Breast epithelium (tissue), 4 donors: ENCODE measurements around the gene PITRM1. TPM values are rescaled to one million over a fixed set of nuclear protein-coding genes. Genes with fewer than 3 reads are reported as not detected.
A peak's percentile ranks its signal among the peaks of the same experiment; 100 is the strongest.

Source experiments
- DNase-seq, 2 donors: peaks; one replicate each; pipeline ENCODE4 v3.0.0-alpha.2; 2019; ENCODE audit warnings: low spot score in 2 of 2
- H3K27ac ChIP-seq, 2 donors: fragments of 200-600 bp; sonication (generic) in 1 of 2; one replicate each; pipeline ENCODE4 v1.5.1; 2016 to 2019; ENCODE audit warnings: mild to moderate bottlenecking in 1 of 2
- H3K27me3 ChIP-seq, 2 donors: fragments of 200-600 bp; sonication (generic) in 1 of 2; one replicate each; pipeline versions ENCODE4 v1.5.1 to v1.6.0; 2017 to 2019; ENCODE audit warnings: control low read depth in 1 of 2, mild to moderate bottlenecking in 1 of 2
- H3K36me3 ChIP-seq: fragments of 200-600 bp; one replicate; pipeline ENCODE4 v1.5.1; 2019
- H3K4me1 ChIP-seq, 2 donors: fragments of 200-600 bp; sonication (generic); one replicate each; pipeline ENCODE4 v1.5.1; 2016 to 2019; ENCODE audit warnings: control low read depth in 1 of 2
- H3K4me3 ChIP-seq, 3 donors: fragments of 200-600 bp; sonication (generic); 1 replicate in 2 of 3; 2 replicates in 1 of 3; pipeline ENCODE4 v1.5.1; 2016 to 2019; ENCODE audit warnings: mild to moderate bottlenecking in 3 of 3, moderate library complexity in 2 of 3
- H3K9me3 ChIP-seq, 2 donors: fragments of 200-600 bp; sonication (generic) in 1 of 2; one replicate each; pipeline ENCODE4 v1.5.1; 2016 to 2019; ENCODE audit warnings: control low read depth in 1 of 2
- CTCF ChIP-seq, 3 donors: fragments of 450-650 bp; IDR thresholded peaks; one replicate each; pipeline ENCODE4 v1.5.1; 2016 to 2017; ENCODE audit warnings: antibody characterized with exemption in 3 of 3, mild to moderate bottlenecking in 3 of 3, moderate library complexity in 3 of 3
- POLR2A ChIP-seq: fragments of 450-650 bp; IDR thresholded peaks from one replicate; pipeline ENCODE4 v1.6.1; 2016; ENCODE audit warnings: antibody characterized with exemption, mild to moderate bottlenecking, moderate library complexity
- POLR2AphosphoS5 ChIP-seq, 3 donors: sonication (generic); formaldehyde crosslinking; IDR thresholded peaks; one replicate each; pipeline ENCODE4 v1.6.1; 2017; ENCODE audit warnings: antibody characterized with exemption in 3 of 3
- intact Hi-C: fragments of 100-400 bp; cut with DNase I; formaldehyde crosslinking; loops from one replicate; pipeline ENCODE4 v1.15.1; 2023; ENCODE audit warnings: low total_unique reads
- total RNA-seq, 3 donors: library from RNA; depleted of rRNA; stranded (reverse); fragments of >200 nt; gene quantifications; one replicate each; pipeline ENCODE4 v1.1.0, GENCODE V29; 2016

Gene PITRM1
- total RNA-seq, 3 donors from 2014 or later: 64.9 to 76.0 (median 75.8) TPM

GRCh38 chr10:3099291-3100092 lies 73.1 kb downstream of the PITRM1 start:
- no peaks in the 10 kb centered on the region for H3K9me3 ChIP-seq
- H3K4me3 ChIP-seq: no peak overlapping the region
- DNase-seq: no peak
- H3K4me1 ChIP-seq: peaks cover 0 to 8% of the 10 kb centered on the region in 2 donors
- no peak overlapping the region for H3K27ac ChIP-seq
- H3K36me3 ChIP-seq: no peaks in the 10 kb centered on the region
- intact Hi-C loops: no loop called here
- H3K27me3 ChIP-seq: no peaks in the 10 kb centered on the region
- TF ChIP-seq POLR2A (no peak), POLR2AphosphoS5 (IDR thresholded peaks at IDR 0.05) (no peak), CTCF (IDR thresholded peaks at IDR 0.05) (no peak)

- no peak overlapping the region for H3K4me3 ChIP-seq
- H3K27ac ChIP-seq: no peak overlapping the region
- H3K27me3 ChIP-seq: no peaks in the 10 kb centered on the region
- no peaks in the 10 kb centered on the region for H3K9me3 ChIP-seq
- intact Hi-C loops: no loop called here
- no peak for DNase-seq
- H3K36me3 ChIP-seq: no peaks in the 10 kb centered on the region
- peaks cover 0 to 8% of the 10 kb centered on the region in 2 donors for H3K4me1 ChIP-seq
- no peak for TF ChIP-seq CTCF (IDR thresholded peaks at IDR 0.05)
- no peak for TF ChIP-seq POLR2AphosphoS5 (IDR thresholded peaks at IDR 0.05)
- TF ChIP-seq POLR2A: no peak
These were observed 73.9 kb downstream of the PITRM1 start for GRCh38 chr10:3098689-3099088.

GRCh38 chr10:3097160-3097559 lies 75.4 kb downstream of the PITRM1 start:
- DNase-seq: no peak
- H3K9me3 ChIP-seq: no peaks in the 10 kb centered on the region
- H3K27me3 ChIP-seq: no peaks in the 10 kb centered on the region
- TF ChIP-seq CTCF (IDR thresholded peaks at IDR 0.05): no peak
- H3K4me3 ChIP-seq: no peak overlapping the region
- no peaks in the 10 kb centered on the region for H3K36me3 ChIP-seq
- intact Hi-C loops: no loop called here
- no peak overlapping the region for H3K27ac ChIP-seq
- H3K4me1 ChIP-seq: peaks cover 0 to 8% of the 10 kb centered on the region in 2 donors

GRCh38 chr10:3096149-3096548 lies 76.4 kb downstream of the PITRM1 start:
- DNase-seq: no peak
- no peaks in the 10 kb centered on the region for H3K27me3 ChIP-seq
- H3K4me3 ChIP-seq: peak overlapping the region in 2 of 3 donors; percentile 8 to 27
- peak overlapping the region; percentile 77 to 83 for H3K27ac ChIP-seq
- TF ChIP-seq CTCF (IDR thresholded peaks at IDR 0.05) (no peak), POLR2AphosphoS5 (IDR thresholded peaks at IDR 0.05) (no peak), POLR2A (no peak)
- H3K36me3 ChIP-seq: no peaks in the 10 kb centered on the region
- H3K9me3 ChIP-seq: no peaks in the 10 kb centered on the region
- H3K4me1 ChIP-seq: peaks cover 0 to 8% of the 10 kb centered on the region in 2 donors
- intact Hi-C loops: no loop called here

- no peaks in the 10 kb centered on the region for H3K27me3 ChIP-seq
- no peaks in the 10 kb centered on the region for H3K9me3 ChIP-seq
- peaks cover 0 to 8% of the 10 kb centered on the region in 2 donors for H3K4me1 ChIP-seq
- peak overlapping the region; percentile 77 to 83 for H3K27ac ChIP-seq
- peak overlapping the region in 2 of 3 donors; percentile 20 to 27 for H3K4me3 ChIP-seq
- no peaks in the 10 kb centered on the region for H3K36me3 ChIP-seq
- no peak for TF ChIP-seq CTCF (IDR thresholded peaks at IDR 0.05)
- TF ChIP-seq POLR2AphosphoS5 (IDR thresholded peaks at IDR 0.05): peak in 2 of 3 donors; percentile 46 to 60
- TF ChIP-seq POLR2A: no peak
- intact Hi-C loops: no loop called here
- no peak for DNase-seq
These were observed 77.0 kb downstream of the PITRM1 start for GRCh38 chr10:3095373-3096139.
